RCC 7860 (cell line): ENCODE data around the gene SLIT3.

Experiments used
- DNase-seq: peaks from one replicate; pipeline ENCODE4 v3.0.0-alpha.2; 2015; ENCODE audit warnings: low spot score
- FAIRE-seq: peaks from 2 replicates; lab custom pipeline; 2012; peaks lifted over from hg19 to GRCh38; lab: Jason Lieb, UNC

SLIT3 gene

GRCh38 chr5:168790671-168791250, 510.2 kb downstream of the SLIT3 start:
- FAIRE-seq = no peak
- no peak for DNase-seq

- no peak for FAIRE-seq
Measured at GRCh38 chr5:168790002-168790635, 510.8 kb downstream of the SLIT3 start.

GRCh38 chr5:168788786-168789185, 512.2 kb downstream of the SLIT3 start:
- FAIRE-seq = no peak
- no peak for DNase-seq

More at GRCh38 chr5:168790002-168790635, 510.8 kb downstream of the SLIT3 start:
- DNase-seq = no peak

- FAIRE-seq = no peak
- DNase-seq = no peak
Measured at GRCh38 chr5:168788107-168788506, 512.8 kb downstream of the SLIT3 start.

- DNase-seq (peak; percentile 39), FAIRE-seq (no peak)
Measured at GRCh38 chr5:168786147-168786546, 514.8 kb downstream of the SLIT3 start.

- FAIRE-seq (no peak), DNase-seq (no peak)
Measured at GRCh38 chr5:168784454-168784853, 516.5 kb downstream of the SLIT3 start.

GRCh38 chr5:168781941-168782571, 518.9 kb downstream of the SLIT3 start:
- no peak for DNase-seq

GRCh38 chr5:168780888-168781287, 520.1 kb downstream of the SLIT3 start:
- FAIRE-seq = no peak
- no peak for DNase-seq

More at GRCh38 chr5:168781941-168782571, 518.9 kb downstream of the SLIT3 start:
- FAIRE-seq = no peak

- FAIRE-seq = no peak
Measured at GRCh38 chr5:168779333-168779732, 521.6 kb downstream of the SLIT3 start.

GRCh38 chr5:168778536-168778935, 522.4 kb downstream of the SLIT3 start:
- FAIRE-seq = no peak
- DNase-seq = no peak

More at GRCh38 chr5:168779333-168779732, 521.6 kb downstream of the SLIT3 start:
- DNase-seq = no peak

- FAIRE-seq (no peak), DNase-seq (no peak)
Measured at GRCh38 chr5:168777651-168778050, 523.3 kb downstream of the SLIT3 start.

GRCh38 chr5:168776070-168776469, 524.9 kb downstream of the SLIT3 start:
- no peak for DNase-seq
- FAIRE-seq = no peak

GRCh38 chr5:168773226-168773625, 527.7 kb downstream of the SLIT3 start:
- DNase-seq = no peak
- FAIRE-seq = no peak

GRCh38 chr5:168772316-168772961, 528.5 kb downstream of the SLIT3 start:
- FAIRE-seq (no peak), DNase-seq (no peak)

- no peak for DNase-seq
- FAIRE-seq = no peak
Measured at GRCh38 chr5:168771678-168772077, 529.3 kb downstream of the SLIT3 start.

GRCh38 chr5:168770996-168771395, 529.9 kb downstream of the SLIT3 start:
- DNase-seq = no peak
- no peak for FAIRE-seq

- DNase-seq = no peak
- no peak for FAIRE-seq
Measured at GRCh38 chr5:168770036-168770498, 530.9 kb downstream of the SLIT3 start.

- FAIRE-seq (no peak), DNase-seq (no peak)
Measured at GRCh38 chr5:168768172-168768571, 532.8 kb downstream of the SLIT3 start.

GRCh38 chr5:168766426-168766700, 534.6 kb downstream of the SLIT3 start:
- FAIRE-seq (no peak), DNase-seq (no peak)

GRCh38 chr5:168765551-168766425, 535.2 kb downstream of the SLIT3 start:
- FAIRE-seq = no peak

GRCh38 chr5:168765086-168765550, 535.8 kb downstream of the SLIT3 start:
- DNase-seq (no peak), FAIRE-seq (no peak)

More at GRCh38 chr5:168765551-168766425, 535.2 kb downstream of the SLIT3 start:
- DNase-seq = no peak
